Measurements from ENCODE around the gene SLC16A12. TPM values are rescaled to one million over a fixed set of nuclear protein-coding genes. Genes with fewer than 3 reads are reported as not detected.
A peak's percentile ranks its signal among the peaks of the same experiment; 100 is the strongest.

Gene SLC16A12
- total and polyA plus RNA-seq, 2 of the 4 experiments (the other 2 are of a cell fraction), result 1.4 to 1.6 TPM

GRCh38 chr10:89478085-89478738, 57.2 kb downstream of the SLC16A12 start:
- Histone ChIP-seq H4K20me1 (ENCODE audit: insufficient read depth, low read length) (no peaks in the 10 kb centered on the region), H3K9ac (ENCODE audit: low read depth, low read length) (no peak overlapping the region), H4K8ac (ENCODE audit: low read depth in 2 of 2, low read length in 2 of 2) (peak overlapping the region; percentile 4 to 44; a peak in 1 of 4 replicates), H2BK20ac (ENCODE audit: low read depth, low read length) (peak overlapping the region; percentile 11), H2AK9ac (replicated peaks; ENCODE audit: low read depth, low read length, poor library complexity) (no peak overlapping the region), H3K18ac (ENCODE audit: low read depth, low read length) (peak overlapping the region; percentile 78), H3K4ac (ENCODE audit: low read depth, low read length) (peak overlapping the region; percentile 67), H3K4me1 (ENCODE audit: control insufficient read depth, insufficient read depth, low read length) (peaks cover 26% of the 10 kb centered on the region), H2AK5ac (ENCODE audit: low read depth, low read length) (peak overlapping the region; percentile 89), H4K5ac (ENCODE audit: low read depth, low read length) (peak overlapping the region; percentile 75), H3K14ac (replicated peaks; ENCODE audit: low read depth, low read length) (peak overlapping the region; percentile 62; the same call in 1 of the 2 replicates), H2BK15ac (ENCODE audit: low read depth, low read length) (peak overlapping the region; percentile 21; the same call in 2 of the 3 replicates), H2BK5ac (ENCODE audit: low read depth, low read length, poor library complexity, severe bottlenecking) (peak overlapping the region; percentile 53), H4K91ac (ENCODE audit: insufficient read depth, low read depth, low read length) (peak overlapping the region; percentile 31; the same call in 1 of the 2 replicates), H3K56ac (ENCODE audit: extremely low read depth, insufficient read depth, low read length) (no peak overlapping the region), H2AFZ (replicated peaks; ENCODE audit: low read length, poor library complexity) (no peak overlapping the region), H3K9me3 (ENCODE audit: control insufficient read depth, insufficient read depth, low read length) (peaks cover 3% of the 10 kb centered on the region; the same call in 1 of the 2 replicates), H3K4me3 (ENCODE audit: insufficient read depth, low read depth, low read length) (no peak overlapping the region), H3K4me2 (ENCODE audit: low read depth, low read length) (peak overlapping the region; percentile 33; the same call in 1 of the 2 replicates), H3K79me1 (ENCODE audit: low read depth in 1 of 2, low read length in 2 of 2) (no peaks in the 10 kb centered on the region; a peak in 1 of 4 replicates), H3K27ac (ENCODE audit: insufficient read depth, low read length) (peak overlapping the region; percentile 17; the same call in 1 of the 2 replicates), H3K23ac (ENCODE audit: low read depth, low read length) (no peak overlapping the region), H3K27me3 (ENCODE audit: control insufficient read depth, insufficient read depth, low read length) (no peaks in the 10 kb centered on the region), H2BK120ac (ENCODE audit: low read depth, low read length) (peak overlapping the region; percentile 83), H3K36me3 (ENCODE audit: control insufficient read depth, insufficient read depth, low read length) (no peaks in the 10 kb centered on the region), H3K9me1 (ENCODE audit: insufficient read depth, low read length) (peaks cover 8% of the 10 kb centered on the region)
- ChIA-PET POLR2A (ENCODE audit: unreplicated experiment) (no interaction called here), CTCF (no interaction called here)
- DNase-seq, result no peak
- ATAC-seq (ENCODE audit: low read depth), result no peak
- intact Hi-C loops (cut with micrococcal nuclease) (no loop called here), dilution Hi-C loops (cut with HindIII; ENCODE audit: low sequenced_read_pairs, unreplicated experiment) (no loop called here), in situ Hi-C loops (cut with MboI; ENCODE audit: low sequenced_read_pairs) (no loop called here)
- BruUV-seq (replicated peaks), result no TSS peak
- 71% methylated on average over 1 of the region's 4 CpGs; no CpG with 5 or more reads in 1 of the 2 experiments for WGBS, 2 experiments (ENCODE audit: extremely low coverage in 2 of 2, insufficient read length in 1 of 2)
- TF ChIP-seq RAD21 (IDR thresholded peaks at IDR 0.05; ENCODE audit: low read length) (no peak), FOS (IDR thresholded peaks at IDR 0.05; ENCODE audit: low read depth, low read length) (no peak), POLR2A (IDR thresholded peaks at IDR 0.05; ENCODE audit: low read depth, low read length) (no peak), ELK1 (IDR thresholded peaks at IDR 0.05; ENCODE audit: borderline replicate concordance, low read depth, low read length) (no peak), USF2 (IDR thresholded peaks at IDR 0.05; ENCODE audit: low read depth, low read length) (no peak), CHD1 (IDR thresholded peaks at IDR 0.05; ENCODE audit: low read depth, low read length) (no peak), BHLHE40 (IDR thresholded peaks at IDR 0.05; ENCODE audit: low read depth, low read length) (no peak), CTCF (conservative IDR thresholded peaks at IDR 0.05; ENCODE audit: low read depth, low read length) (no peak), NFE2L2 (IDR thresholded peaks at IDR 0.05; ENCODE audit: low read depth, low read length) (no peak), CEBPB (IDR thresholded peaks at IDR 0.05; ENCODE audit: low read depth, low read length) (no peak), MAFK (IDR thresholded peaks at IDR 0.05; ENCODE audit: low read depth, low read length) (no peak), SMC3 (IDR thresholded peaks at IDR 0.05; ENCODE audit: low read depth, low read length) (no peak), MAZ (IDR thresholded peaks at IDR 0.05; ENCODE audit: borderline replicate concordance, low read depth, low read length) (no peak), RFX5 (IDR thresholded peaks at IDR 0.05; ENCODE audit: low read depth, low read length) (no peak), RCOR1 (IDR thresholded peaks at IDR 0.05; ENCODE audit: insufficient replicate concordance, low read length) (no peak)

Measured in IMR-90 (cell line).